Measurements from ENCODE around the gene MKI67. TPM values are rescaled to one million over a fixed set of nuclear protein-coding genes. Genes with fewer than 3 reads are reported as not detected.

MKI67 gene
- polyA plus RNA-seq, 1 donor from 2014 or later = 0.16 TPM

GRCh38 chr10:128102480-128103228 is 23.6 kb downstream of the MKI67 start:
- Histone ChIP-seq H3K9me2 (ENCODE audit: insufficient read depth, low read length) (no peaks in the 10 kb centered on the region), H3K4me2 (ENCODE audit: low read length) (no peak overlapping the region), H3K27me3 (ENCODE audit: insufficient read depth, low read depth, low read length) (no peaks in the 10 kb centered on the region), H3K79me2 (replicated peaks; ENCODE audit: insufficient read depth, low read length) (no peaks in the 10 kb centered on the region), H3K9ac (ENCODE audit: low read length) (no peak overlapping the region), H3K9me3 (ENCODE audit: low read length) (no peaks in the 10 kb centered on the region), H3K27ac (ENCODE audit: low read length) (no peak overlapping the region), H2AFZ (ENCODE audit: low read depth, low read length) (no peak overlapping the region), H4K20me1 (ENCODE audit: insufficient read depth) (no peaks in the 10 kb centered on the region), H3K36me3 (ENCODE audit: insufficient read depth, low read length) (no peaks in the 10 kb centered on the region), H3K4me3 (ENCODE audit: low read length) (no peak overlapping the region), H3F3A (ENCODE audit: insufficient read depth, low read length, poor library complexity, severe bottlenecking) (no peaks in the 10 kb centered on the region)
- TF ChIP-seq EZH2 (IDR thresholded peaks at IDR 0.05; ENCODE audit: borderline replicate concordance, insufficient read depth, low read length, poor library complexity, severe bottlenecking) (no peak), RAD21 (conservative IDR thresholded peaks at IDR 0.05) (no peak), POLR2AphosphoS5 (IDR thresholded peaks at IDR 0.05) (no peak), TAF1 (IDR thresholded peaks at IDR 0.05; ENCODE audit: low read depth) (no peak), MXI1 (conservative IDR thresholded peaks at IDR 0.05; ENCODE audit: poor library complexity, severe bottlenecking) (no peak), REST (IDR thresholded peaks at IDR 0.05; ENCODE audit: borderline replicate concordance) (no peak), SMC3 (conservative IDR thresholded peaks at IDR 0.05; ENCODE audit: poor library complexity) (no peak), CTCF (IDR thresholded peaks at IDR 0.05; ENCODE audit: poor library complexity, severe bottlenecking) (no peak), EP300 (conservative IDR thresholded peaks at IDR 0.05; ENCODE audit: poor library complexity, severe bottlenecking) (no peak)

- no peaks in the 10 kb centered on the region for H3K36me3 ChIP-seq (ENCODE audit: insufficient read depth, low read length)
- no peaks in the 10 kb centered on the region for H3F3A ChIP-seq (ENCODE audit: insufficient read depth, low read length, poor library complexity, severe bottlenecking)
- no peak overlapping the region for H3K4me3 ChIP-seq (ENCODE audit: low read length)
- no peaks in the 10 kb centered on the region for H3K27me3 ChIP-seq (ENCODE audit: insufficient read depth, low read depth, low read length)
- H3K79me2 ChIP-seq (replicated peaks; ENCODE audit: insufficient read depth, low read length) = no peaks in the 10 kb centered on the region
- H3K9me3 ChIP-seq (ENCODE audit: low read length) = no peaks in the 10 kb centered on the region
- H3K9me2 ChIP-seq (ENCODE audit: insufficient read depth, low read length) = no peaks in the 10 kb centered on the region
- TF ChIP-seq MXI1 (conservative IDR thresholded peaks at IDR 0.05; ENCODE audit: poor library complexity, severe bottlenecking) (no peak), CTCF (IDR thresholded peaks at IDR 0.05; ENCODE audit: poor library complexity, severe bottlenecking) (no peak), POLR2AphosphoS5 (IDR thresholded peaks at IDR 0.05) (no peak), SMC3 (conservative IDR thresholded peaks at IDR 0.05; ENCODE audit: poor library complexity) (no peak), EP300 (conservative IDR thresholded peaks at IDR 0.05; ENCODE audit: poor library complexity, severe bottlenecking) (no peak), RAD21 (conservative IDR thresholded peaks at IDR 0.05) (no peak), TAF1 (IDR thresholded peaks at IDR 0.05; ENCODE audit: low read depth) (no peak), REST (IDR thresholded peaks at IDR 0.05; ENCODE audit: borderline replicate concordance) (no peak)
- H2AFZ ChIP-seq (ENCODE audit: low read depth, low read length) = no peak overlapping the region
- H3K27ac ChIP-seq (ENCODE audit: low read length) = no peak overlapping the region
- no peak overlapping the region for H3K9ac ChIP-seq (ENCODE audit: low read length)
- no peaks in the 10 kb centered on the region for H4K20me1 ChIP-seq (ENCODE audit: insufficient read depth)
- no peak overlapping the region for H3K4me2 ChIP-seq (ENCODE audit: low read length)
These were observed 24.3 kb downstream of the MKI67 start for GRCh38 chr10:128101901-128102300.
